K562 (cell line): ENCODE results near the gene PTCRA. TPM values are rescaled to one million over a fixed set of nuclear protein-coding genes. Genes with fewer than 3 reads are reported as not detected.
"Not testable (repeated sequence)": the region's sequence is repeated elsewhere in the genome, so short reads cannot be mapped to it uniquely, and the experiment has no call there.

Experiments used
- ARID1B ChIP-seq: fragments of 450-650 bp; IDR thresholded peaks from 2 replicates; pipeline ENCODE4 v1.6.1; 2016; ENCODE audit warnings: antibody characterized with exemption, mild to moderate bottlenecking, inconsistent platforms
- ATF1 ChIP-seq, 2 experiments: fragments of 450-650 bp in 1 of 2; IDR thresholded peaks; 2 replicates each; pipeline ENCODE4 v1.6.1; 2016; ENCODE audit warnings: missing compliant biosample characterization in 1 of 2, missing genetic modification characterization in 1 of 2
- CBFA2T3 ChIP-seq: fragments of 450-650 bp; IDR thresholded peaks from 2 replicates; pipeline ENCODE4 v1.6.1; 2017
- DPF2 ChIP-seq: fragments of 450-650 bp; IDR thresholded peaks from 2 replicates; pipeline ENCODE4 v1.6.1; 2016
- HDAC2 ChIP-seq: fragments of 450-650 bp; IDR thresholded peaks from 2 replicates; pipeline ENCODE4 v1.6.1; 2016; ENCODE audit warnings: mild to moderate bottlenecking
- MBD2 ChIP-seq: sonication (generic); IDR thresholded peaks from 2 replicates; pipeline ENCODE4 v1.6.1; 2016; ENCODE audit warnings: low read depth, borderline replicate concordance
- SMARCA4 ChIP-seq: fragments of 450-650 bp; IDR thresholded peaks from 2 replicates; pipeline ENCODE4 v1.6.1; 2016
- SP1 ChIP-seq: sonication (generic); formaldehyde crosslinking; IDR thresholded peaks from 2 replicates; pipeline ENCODE4 v1.8.1; 2022; ENCODE audit warnings: mild to moderate bottlenecking, missing genetic modification reagents
- TAL1 ChIP-seq: fragments of 450-650 bp; IDR thresholded peaks from 2 replicates; pipeline ENCODE4 v1.6.1; 2016; ENCODE audit warnings: mild to moderate bottlenecking
- TEAD4 ChIP-seq, 2 experiments: sonication (generic) in 1 of 2; formaldehyde crosslinking in 1 of 2; IDR thresholded peaks; 2 replicates each; pipeline versions ENCODE4 v1.6.1 to v1.8.0; 2012 to 2022; ENCODE audit warnings: borderline replicate concordance in 1 of 2, inconsistent platforms in 1 of 2, low read length in 1 of 2, mild to moderate bottlenecking in 1 of 2, missing genetic modification reagents in 1 of 2
- TRIM24 ChIP-seq, 2 experiments: fragments of 450-650 bp; IDR thresholded peaks; 2 replicates each; pipeline ENCODE4 v1.6.1; 2016
- ZFX ChIP-seq: sonication (generic); formaldehyde crosslinking; IDR thresholded peaks from 2 replicates; pipeline ENCODE4 v1.8.0; 2022; ENCODE audit warnings: mild to moderate bottlenecking, missing genetic modification reagents, moderate library complexity
- polyA plus RNA-seq, 8 experiments: library from polyadenylated mRNA; depleted of rRNA in 4 of 8; stranded (reverse) in 5 of 8; unstranded in 3 of 8; fragments of >200 nt; fragmentation: Nextera tagmentation in 2 of 8; fragmentation: Illumina TruSeq in 1 of 8; extraction: Ambion mirVana in 2 of 8; extraction: Trizol in 1 of 8; gene quantifications; 2 replicates each; pipeline versions ENCODE4 v1.2.1 to v1.2.3, GENCODE V29; 2011 to 2014; ENCODE audit warnings: inconsistent platforms in 1 of 8, missing spikeins in 1 of 8
- total RNA-seq, 7 experiments: library from RNA; depleted of rRNA in 6 of 7; stranded (reverse); fragments of >200 nt in 6 of 7; fragmentation: Illumina TruSeq in 2 of 7; extraction: Trizol in 2 of 7; gene quantifications; 2 replicates each; pipeline versions ENCODE4 v1.2.1 to v1.2.3, GENCODE V29; 2011 to 2021; ENCODE audit warnings: low replicate concordance in 1 of 7
- TF ChIP-seq, protein P1 (sequence below), 2 experiments: fragments of 200-800 bp in 1 of 2; sonication (Bioruptor generic) in 1 of 2; sonication (generic) in 1 of 2; formaldehyde crosslinking in 1 of 2; IDR thresholded peaks in 1 of 2; conservative IDR thresholded peaks in 1 of 2; 2 replicates each; pipeline versions ENCODE4 v1.5.0 to v1.6.1; 2016 to 2020; ENCODE audit warnings: missing compliant biosample characterization in 1 of 2, missing genetic modification characterization in 1 of 2, missing genetic modification reagents in 1 of 2
- TF ChIP-seq, protein P2 (sequence below), 2 experiments: IDR thresholded peaks in 1 of 2; conservative IDR thresholded peaks in 1 of 2; 2 replicates each; pipeline ENCODE4 v1.6.1; 2016; ENCODE audit warnings: low read depth in 2 of 2, mild to moderate bottlenecking in 1 of 2, missing compliant biosample characterization in 1 of 2, missing genetic modification characterization in 1 of 2, moderate library complexity in 1 of 2
- TF ChIP-seq, protein P3 (sequence below), 2 experiments: fragments of 450-650 bp; conservative IDR thresholded peaks; 2 replicates each; pipeline ENCODE4 v1.6.1; 2017; ENCODE audit warnings: mild to moderate bottlenecking in 2 of 2, moderate library complexity in 2 of 2
- TF ChIP-seq, protein P4 (sequence below): fragments of 450-650 bp; formaldehyde crosslinking; IDR thresholded peaks from 2 replicates; pipeline ENCODE4 v1.4.0; 2020; ENCODE audit warnings: mild to moderate bottlenecking, moderate library complexity
- TF ChIP-seq, protein P5 (sequence below): fragments of 450-650 bp; conservative IDR thresholded peaks from 2 replicates; pipeline ENCODE4 v1.6.1; 2016; ENCODE audit warnings: missing genetic modification characterization, low read depth, mild to moderate bottlenecking, missing compliant biosample characterization, moderate library complexity

The PTCRA gene
- total and polyA plus RNA-seq, 9 of the 15 experiments (the other 6 are each of a cell fraction or from before 2014, with no cell fraction given) = 0.21 TPM; not detected in 8

DNA sequence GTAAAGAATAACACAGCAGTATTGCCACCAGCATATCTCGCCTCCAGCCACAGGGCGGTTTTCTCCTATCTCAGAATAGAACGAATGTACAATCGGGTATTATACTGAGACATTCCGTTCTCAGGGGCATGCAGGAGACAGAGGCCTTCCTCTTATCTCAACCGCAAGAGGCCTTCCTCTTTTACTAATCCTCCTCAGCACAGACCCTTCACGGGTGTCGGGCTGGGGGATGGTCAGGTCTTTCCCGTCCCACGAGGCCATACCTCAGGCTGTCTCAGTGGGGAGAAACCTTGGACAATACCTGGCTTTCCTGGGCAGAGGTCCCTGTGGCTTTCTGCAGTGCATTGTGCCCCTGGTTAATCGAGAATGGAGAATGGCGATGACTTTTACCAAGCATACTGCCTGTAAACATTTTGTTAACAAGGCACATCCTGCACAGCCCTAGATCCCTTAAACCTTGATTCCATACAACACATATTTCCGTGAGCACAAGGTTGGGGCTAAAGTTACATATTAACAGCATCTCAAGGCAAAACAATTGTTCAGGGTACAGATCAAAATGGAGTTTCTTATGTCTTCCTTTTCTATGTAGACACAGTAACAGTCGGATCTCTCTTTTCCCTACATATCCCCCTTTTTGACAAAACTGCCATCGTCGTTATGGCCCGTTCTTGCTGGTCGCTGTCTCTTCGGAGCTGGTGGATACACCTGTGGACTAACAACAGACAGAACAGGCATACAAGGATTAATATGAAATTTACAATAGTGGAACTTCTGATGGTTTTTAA is 21.6 kb upstream of the PTCRA start (continued):
- TF ChIP-seq SMARCA4 = 0 out of 2 replicates have a peak, but pooled peaks have one; percentile 60
- TF ChIP-seq MBD2 = 0 out of 2 replicates have a peak, but pooled peaks have one; percentile 26
- TF ChIP-seq, protein P1, sequence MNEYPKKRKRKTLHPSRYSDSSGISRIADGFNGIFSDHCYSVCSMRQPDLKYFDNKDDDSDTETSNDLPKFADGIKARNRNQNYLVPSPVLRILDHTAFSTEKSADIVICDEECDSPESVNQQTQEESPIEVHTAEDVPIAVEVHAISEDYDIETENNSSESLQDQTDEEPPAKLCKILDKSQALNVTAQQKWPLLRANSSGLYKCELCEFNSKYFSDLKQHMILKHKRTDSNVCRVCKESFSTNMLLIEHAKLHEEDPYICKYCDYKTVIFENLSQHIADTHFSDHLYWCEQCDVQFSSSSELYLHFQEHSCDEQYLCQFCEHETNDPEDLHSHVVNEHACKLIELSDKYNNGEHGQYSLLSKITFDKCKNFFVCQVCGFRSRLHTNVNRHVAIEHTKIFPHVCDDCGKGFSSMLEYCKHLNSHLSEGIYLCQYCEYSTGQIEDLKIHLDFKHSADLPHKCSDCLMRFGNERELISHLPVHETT (CRISPR knock-in tag; conservative IDR thresholded peaks at IDR 0.05 in 1 of 2, IDR thresholded peaks at IDR 0.05 in 1 of 2) = peak in 1 of 2 experiments; percentile 44; a peak in 1 of 4 replicates
- TF ChIP-seq ZFX (CRISPR knock-in tag) = peak; percentile 54
- peak; percentile 23 to 34; a peak in 1 of 4 replicates for TF ChIP-seq TRIM24 (IDR thresholded peaks at IDR 0.05)
- TF ChIP-seq TEAD4 (IDR thresholded peaks at IDR 0.05; ENCODE audit: low read length) = peak; percentile 74
- TF ChIP-seq TEAD4 (CRISPR knock-in tag; IDR thresholded peaks at IDR 0.05; ENCODE audit: borderline replicate concordance); ATF1 (CRISPR knock-in tag; IDR thresholded peaks at IDR 0.05): not testable (repeated sequence)
- TF ChIP-seq HDAC2 = 0 out of 2 replicates have a peak, but pooled peaks have one; percentile 26
- TF ChIP-seq, protein P2, sequence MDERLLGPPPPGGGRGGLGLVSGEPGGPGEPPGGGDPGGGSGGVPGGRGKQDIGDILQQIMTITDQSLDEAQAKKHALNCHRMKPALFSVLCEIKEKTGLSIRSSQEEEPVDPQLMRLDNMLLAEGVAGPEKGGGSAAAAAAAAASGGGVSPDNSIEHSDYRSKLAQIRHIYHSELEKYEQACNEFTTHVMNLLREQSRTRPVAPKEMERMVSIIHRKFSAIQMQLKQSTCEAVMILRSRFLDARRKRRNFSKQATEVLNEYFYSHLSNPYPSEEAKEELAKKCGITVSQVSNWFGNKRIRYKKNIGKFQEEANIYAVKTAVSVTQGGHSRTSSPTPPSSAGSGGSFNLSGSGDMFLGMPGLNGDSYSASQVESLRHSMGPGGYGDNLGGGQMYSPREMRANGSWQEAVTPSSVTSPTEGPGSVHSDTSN (CRISPR knock-in tag; IDR thresholded peaks at IDR 0.05; ENCODE audit: low read depth) = not testable (repeated sequence)
- TF ChIP-seq, protein P2 (tag; conservative IDR thresholded peaks at IDR 0.05; ENCODE audit: low read depth) = 0 out of 2 replicates have a peak, but pooled peaks have one; percentile 19
- TF ChIP-seq ATF1 (tag; IDR thresholded peaks at IDR 0.05) = 0 out of 2 replicates have a peak, but pooled peaks have one; percentile 13
- TF ChIP-seq, protein P3, sequence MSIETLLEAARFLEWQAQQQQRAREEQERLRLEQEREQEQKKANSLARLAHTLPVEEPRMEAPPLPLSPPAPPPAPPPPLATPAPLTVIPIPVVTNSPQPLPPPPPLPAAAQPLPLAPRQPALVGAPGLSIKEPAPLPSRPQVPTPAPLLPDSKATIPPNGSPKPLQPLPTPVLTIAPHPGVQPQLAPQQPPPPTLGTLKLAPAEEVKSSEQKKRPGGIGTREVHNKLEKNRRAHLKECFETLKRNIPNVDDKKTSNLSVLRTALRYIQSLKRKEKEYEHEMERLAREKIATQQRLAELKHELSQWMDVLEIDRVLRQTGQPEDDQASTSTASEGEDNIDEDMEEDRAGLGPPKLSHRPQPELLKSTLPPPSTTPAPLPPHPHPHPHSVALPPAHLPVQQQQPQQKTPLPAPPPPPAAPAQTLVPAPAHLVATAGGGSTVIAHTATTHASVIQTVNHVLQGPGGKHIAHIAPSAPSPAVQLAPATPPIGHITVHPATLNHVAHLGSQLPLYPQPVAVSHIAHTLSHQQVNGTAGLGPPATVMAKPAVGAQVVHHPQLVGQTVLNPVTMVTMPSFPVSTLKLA (conservative IDR thresholded peaks at IDR 0.05) = 0 out of 4 replicates have a peak, but pooled peaks of 1 of the 2 experiments have one; percentile 36
- TF ChIP-seq, protein P4, sequence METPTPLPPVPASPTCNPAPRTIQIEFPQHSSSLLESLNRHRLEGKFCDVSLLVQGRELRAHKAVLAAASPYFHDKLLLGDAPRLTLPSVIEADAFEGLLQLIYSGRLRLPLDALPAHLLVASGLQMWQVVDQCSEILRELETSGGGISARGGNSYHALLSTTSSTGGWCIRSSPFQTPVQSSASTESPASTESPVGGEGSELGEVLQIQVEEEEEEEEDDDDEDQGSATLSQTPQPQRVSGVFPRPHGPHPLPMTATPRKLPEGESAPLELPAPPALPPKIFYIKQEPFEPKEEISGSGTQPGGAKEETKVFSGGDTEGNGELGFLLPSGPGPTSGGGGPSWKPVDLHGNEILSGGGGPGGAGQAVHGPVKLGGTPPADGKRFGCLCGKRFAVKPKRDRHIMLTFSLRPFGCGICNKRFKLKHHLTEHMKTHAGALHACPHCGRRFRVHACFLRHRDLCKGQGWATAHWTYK = 0 out of 2 replicates have a peak, but pooled peaks have one; percentile 71
- TF ChIP-seq TAL1 = peak; percentile 71
- TF ChIP-seq DPF2 = peak; percentile 59
- TF ChIP-seq, protein P5, sequence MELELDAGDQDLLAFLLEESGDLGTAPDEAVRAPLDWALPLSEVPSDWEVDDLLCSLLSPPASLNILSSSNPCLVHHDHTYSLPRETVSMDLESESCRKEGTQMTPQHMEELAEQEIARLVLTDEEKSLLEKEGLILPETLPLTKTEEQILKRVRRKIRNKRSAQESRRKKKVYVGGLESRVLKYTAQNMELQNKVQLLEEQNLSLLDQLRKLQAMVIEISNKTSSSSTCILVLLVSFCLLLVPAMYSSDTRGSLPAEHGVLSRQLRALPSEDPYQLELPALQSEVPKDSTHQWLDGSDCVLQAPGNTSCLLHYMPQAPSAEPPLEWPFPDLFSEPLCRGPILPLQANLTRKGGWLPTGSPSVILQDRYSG (tag) = 0 out of 2 replicates have a peak, but pooled peaks have one; percentile 36
- TF ChIP-seq SP1 (CRISPR knock-in tag) = 0 out of 2 replicates have a peak, but pooled peaks have one; percentile 11
- peak; percentile 86 for TF ChIP-seq CBFA2T3
- TF ChIP-seq ARID1B = peak; percentile 80
